ENCODE data around the gene GDF7.

Gene GDF7

GRCh38 chr2:20675701-20676352 lies 8.9 kb downstream of the GDF7 start:
- no peak for DNase-seq

GRCh38 chr2:20676353-20677215 lies 9.6 kb downstream of the GDF7 start:
- DNase-seq, result no peak

- DNase-seq, result no peak
Observed at GRCh38 chr2:20677301-20678085, 10.5 kb downstream of the GDF7 start.

GRCh38 chr2:20678086-20678395 lies 11.1 kb downstream of the GDF7 start:
- no peak for DNase-seq

GRCh38 chr2:20678780-20679179 lies 11.8 kb downstream of the GDF7 start:
- no peak for DNase-seq

GRCh38 chr2:20680744-20681375 lies 13.9 kb downstream of the GDF7 start:
- no peak for DNase-seq

GRCh38 chr2:20682167-20682920 lies 15.4 kb downstream of the GDF7 start:
- DNase-seq, result no peak

- DNase-seq, result no peak
Observed at GRCh38 chr2:20684581-20685063, 17.7 kb downstream of the GDF7 start.

GRCh38 chr2:20687260-20687832 lies 20.4 kb downstream of the GDF7 start:
- no peak for DNase-seq

GRCh38 chr2:20689428-20690264 lies 22.7 kb downstream of the GDF7 start:
- no peak for DNase-seq

GRCh38 chr2:20691076-20691734 lies 24.3 kb downstream of the GDF7 start:
- DNase-seq, result no peak

GRCh38 chr2:20692081-20692480 lies 25.1 kb downstream of the GDF7 start:
- no peak for DNase-seq

GRCh38 chr2:20693317-20693716 lies 26.4 kb downstream of the GDF7 start:
- no peak for DNase-seq

GRCh38 chr2:20696366-20696765 lies 29.4 kb downstream of the GDF7 start:
- DNase-seq, result no peak

- no peak for DNase-seq
Observed at GRCh38 chr2:20697322-20697934, 30.5 kb downstream of the GDF7 start.

- DNase-seq, result no peak
Observed at GRCh38 chr2:20698916-20699613, 32.1 kb downstream of the GDF7 start.

GRCh38 chr2:20702563-20702962 lies 35.6 kb downstream of the GDF7 start:
- DNase-seq, result no peak

- DNase-seq, result no peak
Observed at GRCh38 chr2:20704886-20705285, 37.9 kb downstream of the GDF7 start.

GRCh38 chr2:20706217-20706616 lies 39.3 kb downstream of the GDF7 start:
- no peak for DNase-seq

Data from NCI-H2171 (cell line).